ENCODE measurements around the gene PNPLA7. TPM values are rescaled to one million over a fixed set of nuclear protein-coding genes. Genes with fewer than 3 reads are reported as not detected.
"Not testable (repeated sequence)": the region's sequence is repeated elsewhere in the genome, so short reads cannot be mapped to it uniquely, and the experiment has no call there.

Gene PNPLA7
- total RNA-seq, 2 experiments from 2014 or later = 2.6 to 3.4 TPM

GRCh38 chr9:137550958-137551263 is 709 bp upstream of the PNPLA7 start:
- POLR2A ChIA-PET = interaction anchor here (0.5 to 0.6 kb wide), 3 partner anchors 24 to 296 kb away, joined by 3 to 7 read pairs (median 6); partner anchors contain the start of genes EXD3, NELFB and NOXA1
- CTCF ChIA-PET = not testable (repeated sequence)

DNA sequence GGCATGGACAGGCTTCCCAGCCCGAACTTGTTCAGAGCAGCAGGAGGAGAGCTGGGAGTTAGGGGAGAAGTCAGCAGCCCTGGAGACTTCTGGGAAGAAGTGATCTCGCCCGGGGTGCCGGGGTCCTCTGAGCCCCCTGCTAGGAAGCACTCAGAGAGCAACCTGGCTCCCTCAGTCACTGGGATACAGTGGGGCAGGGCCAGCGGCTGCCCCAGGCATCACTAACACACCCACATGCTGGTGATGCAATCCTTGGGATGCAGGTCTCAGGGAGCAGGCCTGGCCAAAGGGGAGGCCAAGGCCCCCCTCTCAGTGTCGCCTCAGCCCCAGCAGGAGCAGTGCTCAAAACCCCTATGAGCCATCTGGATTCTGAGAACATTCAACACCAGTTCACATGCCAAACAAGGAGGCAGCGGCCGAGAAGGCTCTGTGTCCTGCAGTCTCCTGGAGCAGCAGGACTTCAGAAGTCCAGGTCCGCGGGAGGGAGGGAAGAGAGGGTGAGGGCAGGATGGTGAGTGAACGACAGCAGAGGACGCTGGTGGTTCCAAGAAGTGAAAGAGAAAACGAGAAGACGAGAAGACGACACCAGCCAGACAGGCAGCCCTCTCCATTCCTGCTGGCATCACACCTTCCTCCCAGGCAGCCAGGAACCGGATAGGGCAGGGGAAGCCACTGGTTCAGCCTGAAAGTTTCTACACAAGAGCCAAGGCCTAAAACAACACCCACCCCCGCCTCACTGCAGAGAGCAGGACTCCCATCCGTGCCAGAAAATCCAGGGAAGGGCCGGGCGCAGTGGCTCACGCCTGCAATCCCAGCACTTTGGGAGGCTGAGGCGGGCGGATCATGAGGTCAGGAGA is 2.3 kb downstream of the PNPLA7 start:
- ChIA-PET POLR2A (no interaction called here), CTCF (no interaction called here)

DNA sequence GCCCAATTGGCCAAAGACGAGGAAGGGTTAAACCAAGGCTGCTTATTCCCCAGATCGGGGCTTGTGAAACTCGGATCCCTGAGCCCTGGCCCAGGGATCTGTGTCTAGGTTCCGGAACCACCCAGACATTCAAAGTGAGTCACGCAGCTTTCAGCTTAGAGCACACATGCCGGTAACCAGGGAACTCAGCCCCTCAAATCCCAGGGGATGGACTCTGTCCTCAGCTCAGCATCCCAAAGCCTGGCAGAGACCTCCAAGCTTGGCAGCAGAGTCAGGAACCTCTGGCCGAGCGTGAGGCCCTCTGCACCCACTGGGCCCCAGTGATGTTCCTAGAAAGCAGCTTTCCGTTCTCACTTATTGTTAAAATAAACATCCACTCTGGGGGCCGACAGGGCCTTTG is 5.1 kb downstream of the PNPLA7 start:
- POLR2A ChIA-PET = no interaction called here
- CTCF ChIA-PET = interaction anchor here (1.0 kb wide), 1 partner anchor 34 kb away, joined by 3 read pairs; no protein-coding TSS in a partner anchor

- ChIA-PET POLR2A (no interaction called here), CTCF (no interaction called here)
Measured at GRCh38 chr9:137544176-137544760, 5.9 kb downstream of the PNPLA7 start.

DNA sequence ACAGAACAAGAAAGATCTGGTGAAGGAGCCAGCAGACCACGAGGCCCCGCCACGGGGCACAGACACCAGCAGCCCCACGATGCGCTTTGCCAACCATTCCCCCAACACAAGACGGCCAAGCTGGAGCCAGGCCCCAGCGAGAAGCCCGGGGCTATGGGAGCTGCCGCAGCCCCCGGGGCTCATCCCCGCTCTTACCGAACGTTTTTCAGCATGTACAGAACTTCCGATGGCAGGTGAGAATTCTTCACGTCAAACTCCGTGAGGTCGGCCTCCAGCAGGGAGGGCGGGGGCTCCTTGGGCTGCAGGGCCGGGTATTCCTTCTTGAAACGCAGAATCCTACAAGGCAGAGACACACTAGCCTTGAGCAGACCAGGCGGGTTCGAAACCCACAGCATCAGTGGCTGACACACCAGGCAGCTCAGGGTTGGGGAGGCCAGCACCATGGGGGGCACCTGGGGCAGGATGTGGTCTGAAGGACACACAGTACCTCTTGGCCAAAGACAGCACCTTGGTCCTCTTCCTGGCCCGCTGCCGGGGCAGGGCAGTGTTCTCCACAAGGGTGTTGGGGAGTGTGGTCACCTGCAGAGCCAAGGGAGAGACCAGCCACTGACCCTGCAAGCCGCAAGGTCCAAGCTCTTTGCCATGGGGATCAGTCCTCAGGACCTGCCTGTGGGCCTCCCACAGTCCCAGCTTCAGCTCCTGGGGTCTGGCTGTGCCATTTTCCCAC is 6.8 kb downstream of the PNPLA7 start:
- ChIA-PET CTCF (no interaction called here), POLR2A (no interaction called here)

DNA sequence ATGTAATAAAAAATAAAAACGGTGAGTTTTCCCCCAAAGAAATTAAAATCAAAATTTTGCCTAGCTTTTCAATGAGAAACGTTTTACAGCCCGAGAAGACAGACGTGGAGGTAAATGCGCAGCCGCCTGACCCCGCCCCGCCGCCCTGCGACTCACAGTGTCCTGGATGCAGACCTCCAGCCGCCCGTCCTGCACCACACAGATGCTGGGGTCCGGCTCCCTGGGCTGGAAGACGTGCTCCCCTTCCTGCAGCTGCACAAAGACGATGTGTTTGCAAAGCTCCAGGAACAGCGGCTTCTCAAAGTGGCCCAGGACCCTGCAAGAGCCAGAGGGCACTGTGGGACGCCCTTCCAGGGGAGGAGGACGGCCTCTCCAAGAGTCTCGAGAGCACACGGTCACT is 7.7 kb downstream of the PNPLA7 start:
- ChIA-PET POLR2A (no interaction called here), CTCF (interaction anchor here (1.4 kb wide), 1 partner anchor 11 kb away, joined by 5 read pairs; no protein-coding TSS in a partner anchor)

DNA sequence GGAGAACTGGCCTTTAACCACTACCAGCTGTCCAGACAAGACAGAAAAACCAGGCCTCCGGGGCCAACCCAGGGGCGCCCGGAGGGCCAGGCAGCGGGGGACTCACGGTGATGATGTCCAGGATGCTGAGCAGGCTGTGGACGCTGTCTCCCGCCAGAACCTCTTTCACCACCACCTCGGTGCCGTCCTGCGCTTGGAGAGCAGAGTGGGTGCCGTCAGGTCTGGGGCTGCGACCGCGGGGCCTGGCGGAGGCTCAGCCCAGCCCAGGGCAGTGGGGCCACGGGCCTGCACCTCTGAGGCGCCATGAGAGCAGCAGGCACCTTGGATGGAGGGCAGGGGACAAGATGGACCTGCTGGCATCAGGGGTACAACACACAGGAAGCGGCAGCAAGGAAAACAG is 9.7 kb downstream of the PNPLA7 start:
- ChIA-PET CTCF (interaction anchor here (1.6 kb wide), 1 partner anchor 44 kb away, joined by 3 read pairs; no protein-coding TSS in a partner anchor), POLR2A (no interaction called here)

- CTCF ChIA-PET = interaction anchor here (0.8 to 1.3 kb wide), 2 partner anchors 15 to 29 kb away, joined by 3 to 5 read pairs; no protein-coding TSS in a partner anchor
- POLR2A ChIA-PET = no interaction called here
Measured at GRCh38 chr9:137538058-137538457, 12.1 kb downstream of the PNPLA7 start.

- CTCF ChIA-PET = interaction anchor here (0.7 to 1.0 kb wide), 2 partner anchors 74 to 301 kb away, joined by 3 read pairs; no protein-coding TSS in a partner anchor
Measured at GRCh38 chr9:137536594-137537131, 13.5 kb downstream of the PNPLA7 start.

DNA sequence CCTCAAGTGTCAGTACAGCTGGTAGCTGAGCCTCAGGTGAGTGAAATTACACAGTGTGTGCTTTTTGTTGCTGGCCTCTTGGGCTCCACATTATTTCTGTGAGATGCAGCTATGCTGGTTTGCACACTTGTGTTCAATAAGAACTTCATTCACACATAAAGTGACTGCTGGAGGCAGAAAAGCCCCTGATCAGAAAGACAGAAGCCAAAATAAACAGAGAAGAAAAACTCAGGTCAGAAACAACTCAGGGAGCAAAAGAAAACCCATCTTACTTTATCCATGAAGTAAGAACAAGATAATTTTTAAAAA is 15.1 kb downstream of the PNPLA7 start:
- CTCF ChIA-PET = interaction anchor here (0.8 to 1.3 kb wide), 4 partner anchors 12 to 112 kb away, joined by 3 to 5 read pairs (median 4); partner anchors contain the start of genes EXD3, MRPL41 and NOXA1
- POLR2A ChIA-PET = interaction anchor here (0.6 kb wide), 1 partner anchor 653 kb away, joined by 3 read pairs; no protein-coding TSS in a partner anchor

More at GRCh38 chr9:137536594-137537131, 13.5 kb downstream of the PNPLA7 start:
- POLR2A ChIA-PET = not testable (repeated sequence)

DNA sequence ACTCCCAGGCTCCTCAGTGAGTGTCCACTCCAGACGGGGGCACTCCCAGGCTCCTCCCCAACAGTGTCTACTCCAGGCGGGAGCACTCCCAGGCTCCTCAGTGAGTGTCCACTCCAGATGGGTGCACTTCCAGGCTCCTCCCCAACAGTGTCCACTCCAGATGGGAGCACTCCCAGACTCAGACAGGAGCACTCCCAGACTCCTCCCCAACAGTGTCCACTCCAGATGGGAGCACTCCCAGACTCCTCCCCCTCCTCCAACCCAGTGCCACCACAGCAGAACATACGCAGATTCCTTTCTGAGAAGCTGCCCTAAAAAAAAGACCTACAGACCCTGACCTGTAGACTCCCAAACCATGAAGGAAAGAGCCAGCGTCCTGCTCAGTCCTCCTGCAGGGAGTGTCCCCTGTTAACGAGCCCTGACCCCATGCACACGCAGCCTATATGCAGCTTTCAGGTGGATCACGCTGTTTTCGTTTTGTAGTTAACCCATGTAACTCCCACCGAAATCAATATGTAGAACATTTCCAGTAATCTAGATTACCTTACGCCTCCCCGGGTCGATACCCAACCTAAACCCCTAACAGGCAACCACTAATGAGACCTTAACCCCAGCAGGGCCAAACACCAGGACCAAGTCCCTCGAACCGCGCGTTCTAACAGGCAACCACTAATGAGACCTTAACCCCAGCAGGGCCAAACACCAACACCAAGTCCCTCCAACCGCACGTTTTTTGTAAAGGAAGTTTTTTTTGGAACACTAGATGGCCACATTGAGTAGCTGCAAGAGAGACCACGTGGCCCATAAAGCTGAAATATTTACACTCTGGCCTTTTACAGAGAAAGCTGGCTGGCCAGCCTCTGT is 15.7 kb downstream of the PNPLA7 start:
- ChIA-PET CTCF (interaction anchor here (0.8 to 1.3 kb wide), 4 partner anchors 12 to 111 kb away, joined by 3 to 5 read pairs (median 4); partner anchors contain the start of genes EXD3, MRPL41 and NOXA1), POLR2A (interaction anchor here (0.6 kb wide), 1 partner anchor 652 kb away, joined by 3 read pairs; no protein-coding TSS in a partner anchor)

- POLR2A ChIA-PET, CTCF ChIA-PET: not testable (repeated sequence)
Measured at GRCh38 chr9:137532891-137533468, 17.2 kb downstream of the PNPLA7 start.

DNA sequence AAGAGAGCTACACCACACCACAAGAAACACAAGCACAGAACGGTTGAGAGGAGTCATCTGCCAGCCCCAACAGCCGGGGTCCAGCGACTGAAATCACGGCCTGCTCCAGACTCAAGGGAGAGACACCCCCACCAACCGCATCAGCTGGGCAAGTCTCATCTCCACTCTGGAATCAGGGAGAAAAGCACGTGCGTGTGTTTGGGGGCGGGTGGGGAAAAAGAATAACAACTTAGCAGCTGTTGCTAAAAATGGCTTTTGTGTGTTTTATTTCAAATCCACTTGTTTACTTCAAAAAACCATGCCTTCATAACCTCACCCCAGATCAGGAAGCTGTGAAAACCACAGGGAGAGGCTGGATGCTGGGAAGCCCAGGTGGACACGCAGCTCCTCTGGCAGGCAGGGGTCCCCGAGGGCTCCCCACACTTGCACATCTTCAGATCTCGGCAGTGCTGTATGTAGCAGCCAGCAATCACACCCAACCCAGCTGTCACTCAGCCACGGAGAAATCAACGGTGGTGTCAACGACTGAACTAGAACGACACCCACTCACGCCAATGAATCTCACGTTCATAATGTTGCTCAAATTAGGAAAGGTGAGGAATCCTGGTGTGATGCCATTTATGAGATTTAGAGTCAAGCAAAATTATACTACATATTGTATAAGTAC is 19.0 kb downstream of the PNPLA7 start:
- POLR2A ChIA-PET = no interaction called here
- CTCF ChIA-PET = interaction anchor here (1.1 to 1.2 kb wide), 2 partner anchors 11 to 108 kb away, joined by 3 to 5 read pairs; partner anchors contain the start of genes EXD3 and NOXA1

DNA sequence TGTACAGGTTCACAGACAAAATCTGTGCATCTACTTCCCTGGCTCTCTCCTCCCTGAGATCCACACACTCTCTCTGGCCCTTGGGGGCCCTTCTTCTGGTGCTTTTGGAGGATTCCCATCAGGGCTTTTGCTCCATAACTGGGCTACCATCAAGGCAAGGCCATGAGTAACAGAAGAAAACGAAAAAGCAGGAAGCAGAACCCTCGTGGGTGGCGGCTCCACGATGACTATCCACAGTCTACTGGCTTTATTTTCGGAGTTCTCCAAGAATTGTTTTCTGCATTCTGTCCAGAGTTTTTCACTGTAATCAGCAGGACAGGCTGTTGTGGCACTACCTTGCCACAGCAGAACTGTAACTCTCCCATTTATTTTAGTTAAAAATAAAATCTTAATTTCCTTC is 19.9 kb downstream of the PNPLA7 start:
- ChIA-PET POLR2A (no interaction called here), CTCF (no interaction called here)

GRCh38 chr9:137524981-137525317 is 25.3 kb downstream of the PNPLA7 start:
- CTCF ChIA-PET = interaction anchor here (0.7 kb wide), 1 partner anchor 102 kb away, joined by 3 read pairs; the partner anchor contains the start of gene EXD3

DNA sequence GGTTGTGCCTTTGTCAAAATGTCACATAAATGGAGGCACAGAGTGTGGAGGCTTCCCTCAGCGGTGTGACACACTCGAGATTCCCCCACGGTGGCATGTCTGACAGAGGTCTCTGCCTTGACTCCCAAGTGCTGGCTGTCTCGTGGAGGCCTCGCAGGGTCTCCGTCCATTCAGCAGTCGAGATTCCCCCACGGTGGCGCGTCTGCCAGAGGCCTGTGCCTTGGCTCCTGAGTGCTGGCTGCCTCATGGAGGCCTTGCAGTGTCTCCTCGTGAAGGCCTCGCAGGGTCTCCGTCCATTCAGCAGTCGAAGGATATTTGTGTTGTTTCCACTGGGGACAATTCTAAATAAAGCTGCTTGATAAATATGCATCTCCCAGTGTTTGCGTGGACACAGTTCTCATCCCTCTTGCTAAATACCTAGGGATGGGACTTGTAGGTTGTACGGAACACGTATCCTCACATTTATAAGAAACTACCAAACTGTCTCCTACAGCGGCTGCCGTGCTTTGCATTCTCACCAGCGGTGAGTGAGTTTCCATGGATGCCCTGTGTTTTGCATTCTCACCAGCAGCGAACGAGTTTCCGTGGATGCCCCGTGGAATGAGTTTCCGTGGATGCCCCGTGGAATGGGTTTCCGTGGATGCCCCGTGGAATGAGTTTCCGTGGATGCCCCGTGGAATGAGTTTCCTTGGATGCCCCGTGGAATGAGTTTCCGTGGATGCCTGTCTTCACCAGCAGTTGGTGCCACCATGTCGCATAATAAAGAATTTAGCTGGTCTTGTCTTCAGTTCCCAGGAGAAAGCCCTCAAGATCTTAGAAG is 25.8 kb downstream of the PNPLA7 start:
- CTCF ChIA-PET = interaction anchor here (0.7 kb wide), 2 partner anchors 101 to 102 kb away, joined by 3 to 4 read pairs; partner anchors contain the start of genes EXD3 and NOXA1
- POLR2A ChIA-PET = no interaction called here

More at GRCh38 chr9:137524981-137525317, 25.3 kb downstream of the PNPLA7 start:
- POLR2A ChIA-PET = no interaction called here
